Measurements from ENCODE around the gene PLEKHJ1. TPM values are rescaled to one million over a fixed set of nuclear protein-coding genes. Genes with fewer than 3 reads are reported as not detected.

PLEKHJ1 gene
- total and polyA plus RNA-seq, 12 donors = 18.1 to 89.5 (median 71.7) TPM

GRCh38 chr19:2209408-2209807, 26.7 kb downstream of the PLEKHJ1 start:
- H3K4me1 ChIP-seq (replicated peaks in 1 of 2) = peaks cover 0 to 4% of the 10 kb centered on the region in 2 donors
- WGBS, 4 donors = 84 to 91% (median 88%) methylated on average over 4 to 17 of the region's 17 CpGs
- no peaks in the 10 kb centered on the region for H3K9me3 ChIP-seq (replicated peaks in 1 of 3)
- intact Hi-C loops (cut with DNase I) = no loop called here
- DNase-seq = no peak
- no peak overlapping the region for H3K4me3 ChIP-seq
- H3K27me3 ChIP-seq = no peaks in the 10 kb centered on the region
- H3K27ac ChIP-seq = no peak overlapping the region
- peaks cover 0 to 61% of the 10 kb centered on the region in 2 donors for H3K36me3 ChIP-seq (replicated peaks in 1 of 2)
- no peak for TF ChIP-seq POLR2A (IDR thresholded peaks at IDR 0.05)
- no peak for TF ChIP-seq CTCF (IDR thresholded peaks at IDR 0.05)

GRCh38 chr19:2208975-2209374, 27.2 kb downstream of the PLEKHJ1 start:
- Histone ChIP-seq H3K9me3 (replicated peaks in 1 of 3) (no peaks in the 10 kb centered on the region), H3K27ac (no peak overlapping the region), H3K27me3 (no peaks in the 10 kb centered on the region), H3K36me3 (replicated peaks in 1 of 2) (peaks cover 0 to 57% of the 10 kb centered on the region in 2 donors), H3K4me1 (replicated peaks in 1 of 2) (peaks cover 0 to 4% of the 10 kb centered on the region in 2 donors), H3K4me3 (no peak overlapping the region)
- intact Hi-C loops (cut with DNase I) = no loop called here
- no peak for DNase-seq
- 54 to 77% (median 74%) methylated on average over 10 of the region's 10 CpGs for WGBS, 4 donors
- TF ChIP-seq POLR2A (IDR thresholded peaks at IDR 0.05) = no peak
- no peak for TF ChIP-seq CTCF (IDR thresholded peaks at IDR 0.05)

GRCh38 chr19:2207991-2208860, 27.9 kb downstream of the PLEKHJ1 start:
- 64 to 77% (median 75%) methylated on average over 21 to 36 of the region's 36 CpGs for WGBS, 4 donors
- Histone ChIP-seq H3K36me3 (replicated peaks in 1 of 2) (peaks cover 0 to 54% of the 10 kb centered on the region in 2 donors), H3K9me3 (replicated peaks in 1 of 3) (no peaks in the 10 kb centered on the region), H3K27ac (no peak overlapping the region), H3K4me1 (replicated peaks in 1 of 2) (peaks cover 0 to 4% of the 10 kb centered on the region in 2 donors), H3K4me3 (no peak overlapping the region), H3K27me3 (no peaks in the 10 kb centered on the region)
- no peak for TF ChIP-seq CTCF (IDR thresholded peaks at IDR 0.05)
- no peak for TF ChIP-seq POLR2A (IDR thresholded peaks at IDR 0.05)
- peak in 5 of 7 donors; percentile 32 to 75 (median 48) for DNase-seq
- intact Hi-C loops (cut with DNase I) = no loop called here

- TF ChIP-seq POLR2A (IDR thresholded peaks at IDR 0.05) (no peak), CTCF (IDR thresholded peaks at IDR 0.05) (no peak)
- intact Hi-C loops (cut with DNase I) = no loop called here
- Histone ChIP-seq H3K36me3 (replicated peaks in 1 of 2) (peaks cover 0 to 51% of the 10 kb centered on the region in 2 donors), H3K9me3 (replicated peaks in 1 of 3) (no peaks in the 10 kb centered on the region), H3K4me1 (replicated peaks in 1 of 2) (peaks cover 0 to 4% of the 10 kb centered on the region in 2 donors), H3K4me3 (no peak overlapping the region), H3K27me3 (no peaks in the 10 kb centered on the region), H3K27ac (no peak overlapping the region)
- WGBS, 4 donors = 89 to 93% (median 91%) methylated on average over 12 to 15 of the region's 15 CpGs
- DNase-seq = no peak
These were observed 29.1 kb downstream of the PLEKHJ1 start for GRCh38 chr19:2207008-2207407.

Data from adrenal gland (tissue), 12 donors.